Metanephros (tissue), 2 donors: ENCODE results near the gene BLTP3A. TPM values are rescaled to one million over a fixed set of nuclear protein-coding genes. Genes with fewer than 3 reads are reported as not detected.

ENCODE experiments used
- small RNA-seq: library from RNA; depleted of rRNA; stranded (forward); fragments of <200 nt; gene quantifications from one replicate; pipeline ENCODE3, GENCODE V24; 2014; ENCODE audit warnings: low replicate concordance
- total RNA-seq: library from RNA; depleted of rRNA; stranded (reverse); fragments of >200 nt; gene quantifications from one replicate; pipeline ENCODE4 v1.2.3, GENCODE V29; 2014

BLTP3A gene
- total RNA-seq: 12.0 TPM

GRCh38 chr6:34791701-34792604, at the start of gene BLTP3A:
BLTP3A (plus strand) TSS chr6:34792083; CDS start chr6:34792251, 168 bp downstream.

Small RNA genes within 50 kb of the gene (small RNA-seq; reads per million reads assigned to genes)
- gene RF00019: not detected

Other genes starting within 250 kb of the BLTP3A start
- gene SPDEF, start 235.8 kb upstream of the BLTP3A start, total RNA-seq: 0.18 TPM
- 46.5 TPM for gene ILRUN, start 95.3 kb upstream of the BLTP3A start, total RNA-seq
- gene SNRPC, start 34.6 kb upstream of the BLTP3A start, total RNA-seq: 48.3 TPM
- 30.1 TPM for gene TAF11, start 96.0 kb downstream of the BLTP3A start, total RNA-seq
- 37.3 TPM for gene ANKS1A, start 97.2 kb downstream of the BLTP3A start, total RNA-seq